ENCODE results near the gene ARHGDIG.
A peak's percentile ranks its signal among the peaks of the same experiment; 100 is the strongest.

ARHGDIG gene

DNA sequence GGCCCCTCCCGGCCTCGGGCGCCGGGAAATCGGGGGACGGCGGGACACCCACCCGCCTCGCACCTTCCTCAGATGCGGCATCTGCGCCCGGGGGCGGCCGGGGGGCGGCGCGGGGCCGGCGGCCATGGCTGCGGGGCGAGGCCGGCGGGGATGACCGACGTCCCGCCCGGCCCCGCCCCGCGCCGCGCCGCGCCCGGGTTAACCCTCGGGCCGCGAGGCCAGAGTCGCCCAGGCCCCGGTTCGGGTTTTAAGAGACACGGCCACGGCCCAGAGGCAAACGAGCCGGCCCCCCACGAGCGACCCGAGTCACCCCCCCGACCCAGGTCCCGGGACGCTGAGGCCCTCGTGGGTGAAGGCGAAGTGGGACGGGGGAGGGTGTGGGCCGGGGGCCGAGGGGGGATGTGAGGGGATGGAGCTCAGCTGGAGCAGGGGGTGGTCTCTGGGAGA, 4.6 kb upstream of the ARHGDIG start, which contains the start of gene RGS11:
TSS of gene RGS11 (minus strand) at position 159 of the 447 bp plus-strand sequence. CDS start at position 126, 33 bp downstream.
- H3K4me3 ChIP-seq (replicated peaks; ENCODE audit: insufficient read depth, low read length) = peak within 1 kb of the TSS; percentile 13; the same call in 1 of the 2 replicates

GRCh38 chr16:276426-277077, 3.8 kb upstream of the ARHGDIG start:
- H3K27me3 ChIP-seq (ENCODE audit: insufficient read depth, poor library complexity, severe bottlenecking) = peaks cover 35% of the 10 kb centered on the region
- H3K4me3 ChIP-seq (replicated peaks; ENCODE audit: insufficient read depth, low read length) = no peak overlapping the region
- H3K27ac ChIP-seq (replicated peaks) = no peak overlapping the region
- no peak for DNase-seq (ENCODE audit: low read depth in 1 of 2, low spot score in 1 of 2)
- TF ChIP-seq, protein P1, sequence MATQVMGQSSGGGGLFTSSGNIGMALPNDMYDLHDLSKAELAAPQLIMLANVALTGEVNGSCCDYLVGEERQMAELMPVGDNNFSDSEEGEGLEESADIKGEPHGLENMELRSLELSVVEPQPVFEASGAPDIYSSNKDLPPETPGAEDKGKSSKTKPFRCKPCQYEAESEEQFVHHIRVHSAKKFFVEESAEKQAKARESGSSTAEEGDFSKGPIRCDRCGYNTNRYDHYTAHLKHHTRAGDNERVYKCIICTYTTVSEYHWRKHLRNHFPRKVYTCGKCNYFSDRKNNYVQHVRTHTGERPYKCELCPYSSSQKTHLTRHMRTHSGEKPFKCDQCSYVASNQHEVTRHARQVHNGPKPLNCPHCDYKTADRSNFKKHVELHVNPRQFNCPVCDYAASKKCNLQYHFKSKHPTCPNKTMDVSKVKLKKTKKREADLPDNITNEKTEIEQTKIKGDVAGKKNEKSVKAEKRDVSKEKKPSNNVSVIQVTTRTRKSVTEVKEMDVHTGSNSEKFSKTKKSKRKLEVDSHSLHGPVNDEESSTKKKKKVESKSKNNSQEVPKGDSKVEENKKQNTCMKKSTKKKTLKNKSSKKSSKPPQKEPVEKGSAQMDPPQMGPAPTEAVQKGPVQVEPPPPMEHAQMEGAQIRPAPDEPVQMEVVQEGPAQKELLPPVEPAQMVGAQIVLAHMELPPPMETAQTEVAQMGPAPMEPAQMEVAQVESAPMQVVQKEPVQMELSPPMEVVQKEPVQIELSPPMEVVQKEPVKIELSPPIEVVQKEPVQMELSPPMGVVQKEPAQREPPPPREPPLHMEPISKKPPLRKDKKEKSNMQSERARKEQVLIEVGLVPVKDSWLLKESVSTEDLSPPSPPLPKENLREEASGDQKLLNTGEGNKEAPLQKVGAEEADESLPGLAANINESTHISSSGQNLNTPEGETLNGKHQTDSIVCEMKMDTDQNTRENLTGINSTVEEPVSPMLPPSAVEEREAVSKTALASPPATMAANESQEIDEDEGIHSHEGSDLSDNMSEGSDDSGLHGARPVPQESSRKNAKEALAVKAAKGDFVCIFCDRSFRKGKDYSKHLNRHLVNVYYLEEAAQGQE (IDR thresholded peaks at IDR 0.05; ENCODE audit: insufficient replicate concordance, low read depth) = no peak
- TF ChIP-seq POLR2AphosphoS5 (IDR thresholded peaks at IDR 0.05; ENCODE audit: low read depth) (no peak), SPI1 (IDR thresholded peaks at IDR 0.05; ENCODE audit: borderline replicate concordance, low read depth) (no peak), GABPA (IDR thresholded peaks at IDR 0.05; ENCODE audit: low read depth) (no peak)
- TF ChIP-seq, protein P2, sequence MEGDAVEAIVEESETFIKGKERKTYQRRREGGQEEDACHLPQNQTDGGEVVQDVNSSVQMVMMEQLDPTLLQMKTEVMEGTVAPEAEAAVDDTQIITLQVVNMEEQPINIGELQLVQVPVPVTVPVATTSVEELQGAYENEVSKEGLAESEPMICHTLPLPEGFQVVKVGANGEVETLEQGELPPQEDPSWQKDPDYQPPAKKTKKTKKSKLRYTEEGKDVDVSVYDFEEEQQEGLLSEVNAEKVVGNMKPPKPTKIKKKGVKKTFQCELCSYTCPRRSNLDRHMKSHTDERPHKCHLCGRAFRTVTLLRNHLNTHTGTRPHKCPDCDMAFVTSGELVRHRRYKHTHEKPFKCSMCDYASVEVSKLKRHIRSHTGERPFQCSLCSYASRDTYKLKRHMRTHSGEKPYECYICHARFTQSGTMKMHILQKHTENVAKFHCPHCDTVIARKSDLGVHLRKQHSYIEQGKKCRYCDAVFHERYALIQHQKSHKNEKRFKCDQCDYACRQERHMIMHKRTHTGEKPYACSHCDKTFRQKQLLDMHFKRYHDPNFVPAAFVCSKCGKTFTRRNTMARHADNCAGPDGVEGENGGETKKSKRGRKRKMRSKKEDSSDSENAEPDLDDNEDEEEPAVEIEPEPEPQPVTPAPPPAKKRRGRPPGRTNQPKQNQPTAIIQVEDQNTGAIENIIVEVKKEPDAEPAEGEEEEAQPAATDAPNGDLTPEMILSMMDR (IDR thresholded peaks at IDR 0.05; ENCODE audit: insufficient read depth, low read length) = no peak

More for the DNA sequence above, 4.6 kb upstream of the ARHGDIG start, which contains the start of gene RGS11:
- no peak within 1 kb of the TSS for H3K27ac ChIP-seq (replicated peaks)
- TF ChIP-seq GABPA (IDR thresholded peaks at IDR 0.05; ENCODE audit: low read depth) (no peak), SPI1 (IDR thresholded peaks at IDR 0.05; ENCODE audit: borderline replicate concordance, low read depth) (no peak), POLR2AphosphoS5 (IDR thresholded peaks at IDR 0.05; ENCODE audit: low read depth) (no peak)
- TF ChIP-seq, protein P2 (IDR thresholded peaks at IDR 0.05; ENCODE audit: insufficient read depth, low read length) = no peak
- TF ChIP-seq, protein P1 (IDR thresholded peaks at IDR 0.05; ENCODE audit: insufficient replicate concordance, low read depth) = no peak
- peaks cover 28% of the 10 kb centered on the region for H3K27me3 ChIP-seq (ENCODE audit: insufficient read depth, poor library complexity, severe bottlenecking)
- DNase-seq (ENCODE audit: low read depth in 1 of 2, low spot score in 1 of 2) = no peak

- DNase-seq (ENCODE audit: low read depth in 1 of 2, low spot score in 1 of 2) = peak in 1 of 2 experiments; percentile 47
- TF ChIP-seq, protein P2 (IDR thresholded peaks at IDR 0.05; ENCODE audit: insufficient read depth, low read length) = no peak
- TF ChIP-seq POLR2AphosphoS5 (IDR thresholded peaks at IDR 0.05; ENCODE audit: low read depth) (no peak), GABPA (IDR thresholded peaks at IDR 0.05; ENCODE audit: low read depth) (no peak), SPI1 (IDR thresholded peaks at IDR 0.05; ENCODE audit: borderline replicate concordance, low read depth) (no peak)
- TF ChIP-seq, protein P1 (IDR thresholded peaks at IDR 0.05; ENCODE audit: insufficient replicate concordance, low read depth) = no peak
- H3K27me3 ChIP-seq (ENCODE audit: insufficient read depth, poor library complexity, severe bottlenecking) = peaks cover 36% of the 10 kb centered on the region
Measured at GRCh38 chr16:278863-279366, 1.5 kb upstream of the ARHGDIG start.

More at GRCh38 chr16:278863-279366, 1.5 kb upstream of the ARHGDIG start:
- no peak overlapping the region for H3K27ac ChIP-seq (replicated peaks)
- H3K4me3 ChIP-seq (replicated peaks; ENCODE audit: insufficient read depth, low read length) = no peak overlapping the region

Measured in HL-60 (cell line).